HG03342 (cell line): ENCODE data around the gene SP4.

ENCODE experiments used
- ATAC-seq: cut with Tn5 transposase; IDR thresholded peaks from one replicate; pipeline ENCODE4 v1.9.1; 2021; ENCODE audit warnings: mild to moderate bottlenecking, moderate library complexity; ENCODE audit not compliant: unreplicated experiment

The SP4 gene

DNA sequence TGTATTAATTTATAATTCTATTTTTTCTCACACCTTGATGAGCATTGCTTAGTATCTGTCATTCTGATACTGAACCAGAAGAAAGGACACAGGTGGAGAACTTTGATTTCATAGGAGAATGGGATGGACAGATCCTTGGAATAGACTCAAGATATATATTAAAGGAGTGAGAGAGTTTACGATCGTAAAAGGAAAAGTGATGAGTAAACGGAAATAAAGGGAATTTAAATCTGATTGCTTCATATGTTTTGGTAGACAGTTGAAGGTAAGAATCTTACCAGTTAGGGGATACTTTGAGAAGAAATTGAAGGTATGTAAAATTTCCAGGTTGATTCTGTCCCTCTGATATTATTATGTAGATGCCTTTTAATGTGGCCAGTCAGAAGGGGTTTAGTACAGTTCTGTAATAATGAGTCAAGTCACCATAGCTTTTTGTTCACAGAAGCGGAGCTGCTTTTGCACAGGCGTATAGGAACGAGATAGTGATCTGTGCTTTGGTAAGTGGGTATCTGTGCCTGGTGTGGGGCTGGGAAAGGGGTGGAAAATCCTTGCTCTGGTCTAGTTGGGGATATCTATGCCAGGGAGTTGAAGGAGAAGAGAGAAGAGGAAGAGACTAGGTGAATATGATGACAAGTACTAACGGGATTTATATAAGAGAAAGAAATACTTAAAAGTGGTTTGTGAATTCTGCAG is 15.4 kb downstream of the SP4 start:
- ATAC-seq, result no peak

DNA sequence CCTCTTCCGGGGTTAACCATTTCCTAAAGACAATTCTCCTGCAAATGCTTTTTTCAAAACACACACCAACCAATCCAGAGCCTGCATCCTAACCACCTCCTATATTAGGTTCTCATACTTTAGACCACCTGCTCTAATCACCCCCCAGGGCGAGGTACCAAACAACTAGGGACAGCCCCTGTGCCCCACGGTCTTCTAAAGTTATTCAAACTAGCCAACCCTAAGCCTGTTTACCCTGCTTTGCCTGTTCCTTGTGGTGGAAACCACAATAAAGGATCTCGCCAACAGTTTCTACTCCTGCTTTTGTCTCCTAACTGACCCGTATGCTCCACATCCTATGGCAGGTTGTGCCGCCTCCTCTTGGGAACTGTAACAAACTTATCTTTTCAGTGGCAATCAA is 21.1 kb downstream of the SP4 start:
- ATAC-seq, result no peak

DNA sequence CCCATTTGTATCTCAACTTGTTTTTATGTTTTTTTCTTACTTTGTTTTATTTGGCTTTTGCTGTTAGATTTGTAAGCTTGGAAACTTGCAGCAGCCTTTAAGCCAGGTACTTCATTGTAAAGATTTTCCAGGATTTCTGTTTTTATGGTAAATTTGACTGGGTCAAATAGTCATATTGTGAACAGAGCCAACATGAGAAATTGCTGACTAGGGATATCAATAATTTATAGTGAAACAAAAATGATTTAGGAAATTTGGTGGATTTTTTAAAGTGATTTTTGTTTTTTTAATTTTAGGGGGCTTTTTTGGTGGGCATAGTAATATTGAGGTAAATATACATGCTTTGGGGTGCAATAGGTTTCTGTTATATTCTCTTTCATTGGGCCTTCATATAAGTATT is 22.2 kb downstream of the SP4 start:
- no peak for ATAC-seq

DNA sequence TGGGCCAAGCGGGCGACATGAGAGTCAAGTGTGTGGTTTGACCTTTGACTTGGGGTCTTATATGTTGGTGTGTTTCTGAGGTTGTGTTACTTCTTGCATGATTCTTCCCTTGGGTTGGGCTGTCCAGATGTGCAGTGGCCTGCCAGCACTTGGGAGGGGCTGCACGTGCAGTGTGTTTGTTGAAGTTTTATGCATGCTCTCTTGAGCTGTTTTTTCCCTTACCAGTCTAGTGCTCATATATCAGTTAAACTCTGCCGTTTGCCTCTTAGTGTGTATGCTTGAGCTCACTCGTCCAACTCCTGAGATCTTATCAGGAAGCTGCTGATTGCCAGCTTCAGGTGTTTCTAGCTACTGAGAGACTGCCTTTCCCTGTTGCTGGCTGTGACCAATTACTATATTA is 23.1 kb downstream of the SP4 start:
- no peak for ATAC-seq

DNA sequence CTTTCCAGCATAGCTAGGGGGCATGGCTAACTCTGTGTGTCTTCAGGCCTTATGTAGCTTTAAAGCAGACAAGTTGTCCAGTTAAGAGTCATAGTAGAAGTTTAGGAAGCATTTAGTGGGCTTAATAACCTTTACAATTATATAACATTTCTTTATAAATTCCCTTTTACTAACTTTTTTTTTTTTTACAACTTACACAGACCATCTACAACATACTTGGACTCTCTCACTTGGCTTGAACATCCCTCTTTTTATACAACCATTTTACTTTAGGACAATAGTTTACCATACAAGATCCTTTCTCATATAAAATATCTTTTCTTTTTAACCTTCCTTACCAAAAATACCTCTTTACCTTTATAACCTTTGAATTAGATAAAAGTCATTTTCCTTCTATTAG is 26.3 kb downstream of the SP4 start:
- no peak for ATAC-seq

DNA sequence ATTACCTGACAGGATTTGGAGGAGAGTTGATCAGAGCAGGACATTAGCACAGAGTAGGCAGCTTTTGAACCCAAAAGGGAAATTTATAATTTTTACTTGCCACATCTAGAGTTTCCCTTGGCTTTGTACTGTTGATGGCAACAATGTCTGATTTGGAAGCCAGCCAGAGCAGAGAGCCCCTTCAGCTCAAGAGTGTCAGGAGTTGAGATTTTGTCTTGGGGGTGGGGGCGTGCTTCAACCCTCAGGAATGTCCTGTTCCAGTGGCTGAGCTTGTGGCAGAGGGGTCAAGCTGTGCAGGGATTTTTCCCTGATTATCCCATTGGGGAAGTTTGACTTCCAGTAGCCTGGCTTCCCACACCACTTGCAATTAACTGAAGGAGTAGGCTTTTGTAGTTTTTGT is 27.0 kb downstream of the SP4 start:
- ATAC-seq, result no peak

DNA sequence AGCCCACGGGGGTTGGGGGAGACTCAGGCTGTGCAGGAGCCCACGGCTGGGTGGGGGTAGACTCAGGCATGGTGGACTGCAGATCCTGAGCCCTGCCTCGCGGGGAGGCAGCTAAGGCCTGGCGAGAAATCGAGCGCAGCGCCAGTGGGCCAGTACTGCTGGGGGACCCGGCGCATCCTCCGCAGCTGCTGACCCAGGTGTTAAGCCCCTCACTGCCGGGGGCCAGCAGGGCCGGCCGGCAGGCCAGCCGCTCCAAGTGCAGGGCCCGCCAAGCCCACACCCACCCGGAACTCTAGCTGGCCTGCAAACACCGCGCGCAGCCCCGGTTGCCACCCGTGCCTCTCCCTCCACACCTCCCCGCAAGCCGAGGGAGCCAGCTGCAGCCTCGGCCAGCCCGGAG is 33.4 kb downstream of the SP4 start:
- no peak for ATAC-seq

DNA sequence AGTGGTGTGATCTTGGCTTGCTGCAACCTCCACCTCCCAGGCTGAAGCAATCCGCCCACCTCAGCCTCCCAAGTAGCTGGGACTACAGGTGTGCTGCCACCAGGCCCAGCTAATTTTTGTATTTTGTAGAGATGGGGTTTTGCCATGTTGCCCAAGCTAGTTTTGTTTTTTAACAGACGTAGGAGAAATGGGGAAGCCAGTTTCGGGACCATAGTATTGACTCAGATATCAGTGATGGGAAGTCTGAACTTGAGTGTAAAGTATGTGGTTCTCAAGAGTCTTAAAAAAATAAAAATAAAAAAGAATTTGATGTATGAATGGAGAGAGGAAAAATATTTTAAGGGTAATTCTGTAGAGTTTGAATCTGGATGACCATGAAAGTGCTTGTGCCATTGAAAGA is 34.2 kb downstream of the SP4 start:
- no peak for ATAC-seq

DNA sequence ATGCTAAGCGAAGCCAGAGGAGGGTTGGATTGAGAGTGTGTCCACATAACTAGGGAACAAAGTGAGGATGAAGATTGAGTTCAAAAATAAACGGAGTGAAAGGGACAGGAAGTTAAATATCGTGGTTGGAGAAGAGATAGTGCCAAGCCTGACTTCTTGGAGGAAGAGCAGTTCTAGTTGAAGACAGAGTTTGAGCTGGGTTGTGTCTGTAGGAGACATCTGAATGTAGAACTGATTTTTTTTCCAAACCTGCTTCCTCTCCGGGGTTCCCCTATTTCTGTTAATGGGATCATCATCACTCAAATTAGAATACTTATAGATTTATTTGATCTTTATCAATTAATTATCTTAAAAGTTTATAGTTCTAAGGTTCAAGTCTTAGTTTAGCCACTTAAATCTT is 35.6 kb downstream of the SP4 start:
- ATAC-seq, result no peak

DNA sequence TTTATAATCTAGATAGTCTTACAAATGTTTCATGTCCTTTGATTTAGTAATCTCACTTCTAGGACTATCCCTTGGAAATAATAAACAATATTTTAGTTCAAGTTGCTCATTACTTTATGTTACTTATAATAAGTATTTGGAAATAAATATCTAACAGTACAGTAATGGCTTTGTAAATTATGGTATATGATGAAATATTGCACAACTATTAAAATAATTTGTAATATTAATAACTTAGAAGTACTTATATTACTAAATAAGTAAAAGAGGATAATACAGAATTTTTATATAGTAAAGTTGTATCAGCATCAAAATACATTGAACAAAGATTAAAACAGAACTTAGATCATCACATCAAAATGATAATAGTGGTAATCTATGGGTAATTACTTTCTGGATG is 41.1 kb downstream of the SP4 start:
- ATAC-seq, result no peak

DNA sequence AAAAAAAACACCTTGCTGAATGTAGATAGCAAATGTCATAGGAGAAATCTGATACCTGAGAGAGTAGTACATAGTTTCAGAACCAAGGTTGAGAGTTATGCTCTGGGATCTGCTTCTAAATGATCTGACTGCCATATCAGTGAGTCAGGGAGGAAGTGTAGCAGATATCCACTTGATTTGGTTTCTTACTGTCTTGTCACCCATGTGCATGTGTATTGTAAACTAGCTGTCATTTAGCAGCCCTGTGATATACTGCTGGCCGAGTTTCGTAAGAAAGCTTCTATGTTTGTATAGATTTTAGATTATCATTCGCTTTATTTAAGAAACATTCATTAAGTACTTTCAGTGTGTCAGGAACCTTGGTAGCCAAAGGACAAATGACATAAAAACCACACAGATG is 42.0 kb downstream of the SP4 start:
- no peak for ATAC-seq

DNA sequence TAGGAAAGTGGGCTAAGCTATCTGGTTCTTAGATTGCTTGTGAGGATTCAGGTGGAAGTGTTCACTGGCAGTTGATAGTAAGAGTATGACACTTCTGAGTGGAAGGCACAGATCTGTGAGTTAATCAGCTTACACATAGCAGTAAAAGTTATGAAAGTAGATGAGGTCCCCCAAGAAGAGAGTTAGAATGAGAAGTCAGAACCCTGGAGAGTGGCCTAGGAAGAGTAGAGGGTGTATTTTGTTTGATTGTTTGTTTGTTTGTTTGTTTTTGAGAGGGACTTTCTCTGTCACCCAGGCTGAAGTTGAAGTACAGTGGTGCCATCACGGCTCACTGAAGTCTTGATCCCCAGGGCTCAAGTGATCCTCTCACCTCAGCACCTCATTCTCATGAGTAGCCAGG is 44.1 kb downstream of the SP4 start:
- no peak for ATAC-seq

DNA sequence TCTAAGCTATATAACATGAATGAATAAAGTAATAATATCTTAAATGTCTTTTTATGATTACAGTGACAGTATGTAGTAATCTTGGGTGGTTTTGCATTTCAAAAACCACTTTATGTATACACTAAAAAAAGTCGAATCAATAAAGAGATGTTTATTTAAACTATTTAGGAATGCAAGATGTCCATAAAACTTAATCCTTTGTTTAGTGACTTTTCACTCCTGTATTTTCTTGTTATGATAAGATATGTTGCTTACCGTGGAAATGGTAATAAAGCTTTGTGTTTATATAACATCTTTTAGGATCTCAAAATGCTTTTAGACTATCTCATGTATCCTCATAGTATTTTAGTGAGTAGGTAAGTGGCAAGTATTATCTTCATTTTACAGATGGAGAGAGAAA is 48.5 kb downstream of the SP4 start:
- ATAC-seq, result no peak

DNA sequence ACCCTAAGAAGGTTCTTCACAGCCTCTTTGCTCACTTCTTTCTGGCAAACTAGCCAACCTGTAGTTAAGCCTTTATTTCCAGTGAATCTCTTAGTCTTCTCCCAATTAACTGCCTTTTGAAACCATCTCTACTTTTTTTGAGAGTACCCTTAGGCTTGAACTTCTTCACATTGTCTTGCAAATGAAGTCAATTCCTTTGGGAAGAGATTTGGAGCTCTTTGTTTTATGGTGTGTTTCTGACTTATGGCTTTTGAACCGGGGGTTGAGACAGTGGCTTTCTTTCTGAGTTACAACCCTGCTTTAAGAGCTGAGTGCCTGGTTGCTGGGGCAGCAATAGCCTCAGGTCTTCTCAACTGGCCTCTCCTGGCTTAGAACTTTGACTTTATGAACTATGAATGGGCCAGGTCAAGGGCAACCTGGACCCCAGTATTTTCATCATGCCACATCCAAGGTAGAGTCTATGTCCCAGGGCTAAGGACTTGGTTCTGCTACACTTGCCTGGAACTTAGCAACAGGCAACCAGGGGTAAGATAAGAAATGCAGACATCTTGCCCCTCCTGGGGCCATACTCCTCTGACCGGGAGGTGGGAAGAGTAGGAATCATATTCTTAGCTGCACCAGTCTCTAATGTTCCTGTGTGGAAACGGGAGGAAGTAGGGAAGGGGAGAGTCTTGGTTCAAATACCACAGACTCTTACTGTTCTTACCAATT is 53.0 kb downstream of the SP4 start:
- ATAC-seq, result no peak

DNA sequence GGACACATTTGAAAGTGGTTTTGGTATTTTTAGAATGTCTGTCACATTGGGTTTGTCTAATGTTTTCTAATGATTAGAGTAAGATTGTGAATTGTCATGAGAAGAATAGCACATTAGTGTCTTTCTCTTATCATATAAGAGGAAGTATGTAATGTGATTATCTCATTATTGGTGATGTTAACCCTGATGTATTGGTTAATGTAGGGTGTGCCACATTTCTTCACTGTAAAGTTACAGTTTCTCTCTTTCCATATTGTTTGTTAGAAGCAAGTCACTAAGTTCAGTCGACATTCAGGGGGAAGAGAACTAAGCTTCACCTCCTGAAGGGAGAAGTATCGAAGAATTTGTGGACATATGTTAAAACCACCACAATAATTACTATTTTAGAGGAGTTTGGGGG is 58.6 kb downstream of the SP4 start:
- no peak for ATAC-seq

DNA sequence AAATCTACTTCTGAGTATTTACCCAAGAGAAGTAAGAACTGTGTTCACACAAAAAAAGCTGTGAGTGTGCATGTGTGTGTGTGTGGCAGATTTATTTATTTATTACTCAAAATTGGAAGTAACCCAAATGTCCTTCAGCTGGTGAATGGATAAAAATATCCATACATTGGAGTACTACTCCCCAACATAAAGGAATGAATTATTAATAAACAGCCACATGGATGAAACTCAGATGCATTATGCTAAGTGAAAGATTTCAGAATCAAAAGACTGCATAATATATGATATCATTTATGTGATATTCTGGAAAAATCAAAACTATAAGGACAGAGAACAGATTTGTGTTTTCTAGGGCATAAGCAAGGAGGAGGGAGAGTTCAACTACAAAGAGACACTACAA is 67.8 kb downstream of the SP4 start:
- ATAC-seq, result no peak

DNA sequence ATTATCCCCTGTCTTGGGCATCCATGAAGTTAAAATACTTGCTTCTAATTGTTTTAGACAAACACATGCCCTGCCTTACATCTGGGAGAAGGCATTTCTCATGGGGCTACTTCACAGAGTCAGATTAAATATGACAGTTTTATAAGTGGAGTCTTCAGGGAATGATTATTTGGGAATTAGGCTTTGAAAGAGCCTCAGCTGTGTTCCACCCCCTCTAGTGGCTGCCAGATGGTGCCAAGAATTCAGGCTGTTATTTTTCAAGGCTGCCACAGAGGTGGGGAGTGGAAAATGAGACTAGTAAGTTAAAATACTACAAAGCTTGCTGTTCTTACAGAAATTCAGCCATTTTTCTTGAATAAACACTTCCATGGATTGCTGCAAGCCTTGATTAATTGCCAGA is 69.2 kb downstream of the SP4 start:
- no peak for ATAC-seq

DNA sequence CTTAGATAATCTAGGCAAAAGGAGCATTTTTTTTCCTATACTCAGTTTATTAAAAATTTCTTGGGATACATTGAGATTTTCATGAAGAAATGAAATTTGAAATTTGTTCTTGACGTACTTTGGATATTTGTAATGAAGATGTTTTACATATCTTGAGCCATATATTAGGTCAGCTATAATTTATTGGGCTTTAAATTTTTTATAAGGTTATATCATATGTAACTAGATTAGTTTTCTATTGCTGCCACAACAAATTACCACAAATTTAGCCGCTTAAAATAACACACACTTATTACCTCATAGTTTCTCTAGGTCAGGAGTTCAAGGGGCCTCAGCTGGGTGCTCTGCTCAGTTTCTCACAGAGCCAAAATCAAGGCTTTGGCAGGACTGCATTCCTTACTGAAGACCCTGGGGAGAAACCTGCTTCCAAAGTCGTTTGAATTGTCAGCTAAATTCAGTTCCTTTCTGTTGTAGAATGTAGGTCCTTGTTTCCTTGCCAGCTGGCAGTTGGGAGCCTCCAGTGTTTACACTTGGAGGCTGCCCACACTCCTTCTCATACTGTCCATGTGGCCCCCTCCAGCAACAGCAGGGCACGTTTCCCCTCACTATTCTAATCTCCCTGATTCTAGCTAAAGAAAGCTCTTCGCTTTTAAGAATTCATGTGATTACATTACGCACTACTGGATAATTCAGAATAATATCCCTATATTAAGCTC is 72.4 kb downstream of the SP4 start:
- no peak for ATAC-seq

DNA sequence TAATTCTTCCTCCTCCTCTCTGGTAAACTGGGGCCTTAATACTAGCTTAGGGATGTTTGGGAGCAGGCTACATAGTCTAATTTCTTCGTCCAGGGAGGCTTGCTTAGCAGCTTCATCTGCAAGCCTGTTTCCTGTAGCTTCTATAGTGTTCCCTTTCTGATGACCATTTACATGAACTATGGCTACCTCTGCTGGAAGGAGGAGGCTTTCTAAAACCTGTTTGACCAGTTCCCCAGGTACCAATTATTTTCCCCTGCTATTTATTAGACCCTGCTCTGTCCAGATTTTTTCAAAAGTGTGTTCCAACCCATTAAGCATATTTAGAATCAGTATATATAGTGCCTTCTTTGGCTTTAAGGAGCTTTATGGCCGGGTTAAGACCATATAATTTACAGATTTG is 76.1 kb downstream of the SP4 start:
- no peak for ATAC-seq

DNA sequence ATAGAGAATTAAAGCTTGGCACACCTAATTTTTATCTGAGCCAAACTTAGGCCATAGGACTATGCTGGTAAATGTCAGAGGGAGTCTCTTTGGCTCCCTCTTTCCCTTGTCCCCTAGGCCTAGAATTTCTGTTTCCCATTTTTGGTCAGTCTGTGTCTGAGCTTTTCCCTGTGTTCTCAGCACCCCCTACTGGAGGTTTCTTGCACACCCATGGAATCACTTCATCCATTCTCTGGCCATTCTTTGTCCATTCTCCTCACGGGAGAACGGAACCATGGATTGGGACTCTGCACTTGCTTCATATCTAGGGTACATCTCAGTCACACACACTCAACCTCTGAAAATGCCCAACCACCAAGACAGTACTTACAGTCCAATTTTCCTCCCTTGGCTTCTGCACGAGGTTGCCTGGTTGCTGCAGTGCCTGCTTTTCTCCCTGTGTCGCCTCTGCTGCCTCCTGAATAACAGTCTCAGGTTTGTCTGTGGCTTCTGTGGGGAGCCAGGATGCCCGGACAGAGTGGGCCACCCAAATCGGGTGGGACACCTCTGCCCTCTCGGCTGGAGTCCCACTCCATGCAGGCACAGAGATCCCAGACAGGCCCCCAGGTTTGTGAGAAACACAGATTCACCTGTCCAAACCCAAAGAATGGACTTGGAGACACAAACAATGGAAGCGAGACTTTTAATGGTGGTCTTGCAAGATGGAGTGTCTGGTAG is 79.9 kb downstream of the SP4 start:
- no peak for ATAC-seq

DNA sequence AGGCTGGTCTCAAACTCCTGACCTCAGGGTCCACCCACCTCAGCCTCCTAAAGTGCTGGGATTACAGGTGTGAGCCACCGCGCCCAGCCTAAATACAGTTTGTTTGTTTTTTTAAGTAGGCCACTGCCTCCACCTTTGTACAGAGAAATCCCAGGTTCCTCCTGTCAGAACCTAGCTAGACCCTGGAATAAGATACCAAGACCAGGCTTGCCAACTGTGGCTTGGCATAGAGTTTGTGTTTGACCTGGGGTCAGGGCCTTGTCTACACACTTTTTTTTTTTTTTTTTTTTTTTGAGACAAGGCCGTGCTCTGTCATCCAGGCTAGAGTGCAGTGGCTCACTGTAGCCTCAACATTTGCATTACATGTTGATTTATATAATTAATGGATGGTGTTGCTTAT is 80.7 kb downstream of the SP4 start:
- no peak for ATAC-seq

DNA sequence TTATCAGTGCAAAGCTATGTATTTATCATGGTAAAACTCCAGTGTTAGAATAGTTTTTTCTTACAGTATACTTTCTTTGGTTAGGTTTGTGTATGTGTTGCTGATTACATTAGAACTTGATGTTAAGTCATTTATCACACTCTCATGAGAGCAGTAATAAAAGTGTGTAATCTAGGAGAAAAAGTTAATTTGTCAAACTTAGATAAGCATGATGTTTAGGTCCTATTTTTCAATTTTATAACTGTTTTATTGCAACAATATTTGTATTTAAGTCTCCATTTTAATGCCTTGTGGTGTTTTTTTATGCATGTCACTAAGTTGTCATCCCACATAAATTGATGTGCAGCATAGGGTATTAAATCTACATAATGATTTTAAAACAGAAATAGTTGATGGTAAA is 86.2 kb downstream of the SP4 start:
- ATAC-seq, result no peak
